Measurements from ENCODE around the gene WDR59.

DNA sequence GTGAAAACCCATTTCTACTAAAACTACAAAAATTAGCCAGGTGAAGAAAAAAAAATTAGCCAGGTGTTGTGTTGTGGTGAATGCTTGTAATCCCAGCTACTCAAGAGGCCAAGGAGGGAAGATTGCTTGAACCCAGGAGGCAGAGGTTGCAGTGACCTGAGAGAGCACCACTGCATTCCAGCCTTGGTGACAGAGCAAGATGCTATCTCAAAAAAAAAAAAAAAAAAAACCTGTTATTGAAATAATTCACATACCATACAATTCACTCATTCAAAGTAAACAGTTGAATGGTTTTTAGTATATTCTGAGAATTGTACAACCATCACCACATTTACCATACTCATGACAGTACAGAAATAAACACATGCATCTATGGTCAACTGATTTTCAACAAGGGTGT, 44.9 kb upstream of the WDR59 start:
- TF ChIP-seq POLR2A (IDR thresholded peaks at IDR 0.05; ENCODE audit: low read length) (no peak), GATA1 (IDR thresholded peaks at IDR 0.05; ENCODE audit: low read depth, low read length) (no peak)
